Stimulated activated CD8-positive, alpha-beta memory T cell treated with anti-CD3 and anti-CD28 coated beads, Interleukin-4, amount 100 ng/mL, for 4 hours (primary cell): Measurements from ENCODE around the gene KCNK7.

Experiments
- DNase-seq, 2 donors: peaks; one replicate each; pipeline ENCODE4 v3.0.0-alpha.2; 2020; ENCODE audit warnings: low read depth in 2 of 2, low spot score in 1 of 2

KCNK7 gene

GRCh38 chr11:65627202-65627601, 31.6 kb upstream of the KCNK7 start:
- no peak for DNase-seq

DNA sequence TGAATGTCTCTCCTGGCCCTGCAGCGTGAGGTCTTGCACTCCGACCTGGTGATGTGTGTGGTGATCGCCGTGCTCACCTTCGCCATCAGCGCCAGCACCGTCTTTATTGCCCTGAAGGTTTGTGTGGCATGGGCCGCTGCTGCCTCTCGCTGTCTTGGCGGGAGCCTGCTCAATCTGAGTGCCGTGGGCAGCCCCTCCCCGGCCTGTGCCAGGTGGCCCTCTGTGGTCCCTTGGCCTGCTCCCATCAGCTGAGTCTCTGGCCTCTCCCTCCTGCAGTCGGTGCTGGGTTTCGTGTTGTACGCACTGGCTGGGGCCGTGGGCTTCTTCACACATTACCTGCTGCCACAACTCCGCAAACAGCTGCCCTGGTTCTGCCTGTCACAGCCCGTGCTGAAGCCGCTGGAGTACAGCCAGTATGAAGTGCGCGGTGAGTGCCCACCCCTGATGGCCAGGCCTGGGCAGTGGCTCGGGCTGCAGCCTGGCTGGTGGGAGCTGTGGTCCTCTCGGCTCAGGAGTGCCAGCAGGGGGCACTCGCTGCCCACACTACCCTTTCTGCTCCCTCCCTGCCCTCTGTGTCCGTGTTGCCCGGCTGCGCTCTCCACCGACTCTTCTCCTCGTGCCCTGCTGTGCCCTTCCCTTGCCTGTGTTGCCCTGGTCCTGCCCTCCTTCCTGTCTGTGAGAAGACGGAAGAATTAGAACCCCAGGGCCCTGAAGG, 30.2 kb upstream of the KCNK7 start:
- DNase-seq: no peak

DNA sequence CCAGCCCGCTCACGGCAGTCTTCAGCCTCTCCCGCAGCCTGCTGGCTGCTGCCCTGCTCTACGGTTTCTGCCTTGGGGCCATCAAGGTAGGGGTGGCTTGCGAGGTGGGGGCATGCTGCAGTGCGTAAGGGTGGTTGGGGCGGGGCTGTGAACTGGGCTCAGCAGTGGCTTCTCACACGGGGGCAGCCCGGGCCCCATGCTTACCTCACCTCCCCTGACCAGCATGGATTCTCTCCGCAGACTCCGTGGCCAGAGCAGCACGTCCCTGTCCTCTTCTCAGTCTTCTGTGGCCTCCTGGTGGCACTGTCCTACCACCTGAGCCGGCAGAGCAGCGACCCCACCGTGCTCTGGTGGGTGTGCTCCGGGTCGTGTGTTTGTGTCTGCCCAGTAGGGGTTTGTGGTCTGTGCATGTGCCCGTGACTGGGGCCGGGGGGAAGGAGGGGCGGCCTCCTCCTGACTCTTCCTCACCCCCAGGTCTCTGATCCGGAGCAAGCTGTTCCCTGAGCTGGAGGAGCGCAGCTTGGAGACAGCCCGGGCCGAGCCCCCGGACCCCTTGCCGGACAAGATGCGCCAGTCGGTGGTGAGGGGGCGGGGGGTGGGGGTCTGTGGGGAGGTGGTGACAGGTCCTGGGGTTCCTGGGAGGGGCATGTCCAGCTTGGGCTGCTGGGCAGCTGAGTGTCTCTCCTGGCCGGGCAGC, 29.5 kb upstream of the KCNK7 start:
- DNase-seq: no peak

GRCh38 chr11:65623852-65624616, 28.4 kb upstream of the KCNK7 start:
- DNase-seq: no peak

- no peak for DNase-seq
These were observed 27.6 kb upstream of the KCNK7 start for GRCh38 chr11:65623177-65623576.

GRCh38 chr11:65622011-65622410, 26.4 kb upstream of the KCNK7 start:
- no peak for DNase-seq

- no peak for DNase-seq
These were observed 25.9 kb upstream of the KCNK7 start for GRCh38 chr11:65621460-65621859.

GRCh38 chr11:65620666-65621065, 25.1 kb upstream of the KCNK7 start:
- no peak for DNase-seq

- DNase-seq: no peak
These were observed 23.8 kb upstream of the KCNK7 start for GRCh38 chr11:65619281-65619928.

DNA sequence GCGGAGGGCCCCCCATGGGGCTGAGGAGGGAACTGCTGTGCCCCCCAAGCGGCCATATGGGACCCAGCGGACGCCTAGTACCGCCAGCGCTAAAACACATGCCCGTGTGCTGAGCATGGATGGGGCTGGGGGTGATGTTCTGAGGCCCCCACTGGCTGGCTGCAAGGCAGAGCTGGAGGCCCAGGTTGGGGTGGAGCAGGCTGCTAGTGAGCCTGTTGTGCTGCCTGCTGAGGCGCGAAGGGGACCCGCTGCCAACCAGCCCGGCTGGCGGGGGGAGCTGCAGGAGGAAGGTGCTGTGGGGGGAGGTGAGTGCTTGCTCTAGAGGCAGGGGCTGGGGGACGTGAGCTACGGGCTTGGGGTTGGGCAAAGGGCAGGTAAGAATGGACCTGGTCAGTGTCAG, 23.2 kb upstream of the KCNK7 start:
- no peak for DNase-seq

DNA sequence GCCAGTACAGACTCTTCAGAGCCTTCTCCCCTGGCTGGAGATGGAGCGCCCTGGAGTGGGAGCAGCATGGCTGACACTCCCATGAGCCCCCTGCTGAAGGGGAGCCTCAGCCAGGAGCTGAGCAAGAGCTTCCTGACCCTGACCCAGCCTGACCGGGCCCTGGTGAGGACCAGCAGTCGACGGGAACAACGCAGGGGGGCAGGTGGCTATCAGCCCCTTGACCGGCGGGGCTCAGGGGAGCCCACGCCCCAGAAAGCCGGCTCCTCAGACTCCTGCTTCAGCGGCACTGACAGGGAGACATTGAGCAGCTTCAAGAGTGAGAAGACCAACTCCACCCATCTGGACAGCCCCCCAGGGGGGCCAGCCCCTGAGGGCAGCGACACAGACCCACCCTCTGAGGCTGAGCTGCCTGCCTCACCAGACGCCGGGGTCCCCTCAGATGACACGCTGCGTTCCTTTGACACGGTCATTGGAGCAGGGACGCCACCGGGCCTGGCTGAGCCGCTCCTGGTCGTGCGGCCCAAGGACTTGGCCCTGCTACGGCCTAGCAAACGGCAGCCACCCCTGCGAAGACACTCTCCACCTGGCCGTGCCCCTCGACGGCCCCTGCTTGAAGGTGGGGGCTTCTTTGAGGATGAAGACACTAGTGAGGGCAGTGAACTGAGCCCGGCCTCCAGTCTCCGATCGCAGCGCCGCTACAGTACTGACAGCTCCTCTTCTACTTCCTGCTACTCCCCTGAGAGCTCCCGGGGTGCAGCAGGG, 22.6 kb upstream of the KCNK7 start:
- no peak for DNase-seq

GRCh38 chr11:65617136-65617850, 21.7 kb upstream of the KCNK7 start:
- no peak for DNase-seq

GRCh38 chr11:65616575-65617001, 21.0 kb upstream of the KCNK7 start:
- DNase-seq: no peak

- no peak for DNase-seq
These were observed 20.5 kb upstream of the KCNK7 start for GRCh38 chr11:65615950-65616574.

GRCh38 chr11:65615229-65615949, 19.8 kb upstream of the KCNK7 start, which contains the start of gene PCNX3:
Gene PCNX3 (plus strand): TSS chr11:65615776. CDS start chr11:65616312, 536 bp downstream.
- peak; percentile 99 to 100 for DNase-seq

GRCh38 chr11:65613091-65613928, 17.7 kb upstream of the KCNK7 start:
- no peak for DNase-seq

- no peak for DNase-seq
These were observed 17.1 kb upstream of the KCNK7 start for GRCh38 chr11:65612691-65613090.
